Measurements from ENCODE around the gene MOB3B. TPM values are rescaled to one million over a fixed set of nuclear protein-coding genes. Genes with fewer than 3 reads are reported as not detected.

The MOB3B gene
- total RNA-seq, 4 donors from 2014 or later: 9.8 to 17.6 (median 14.6) TPM

DNA sequence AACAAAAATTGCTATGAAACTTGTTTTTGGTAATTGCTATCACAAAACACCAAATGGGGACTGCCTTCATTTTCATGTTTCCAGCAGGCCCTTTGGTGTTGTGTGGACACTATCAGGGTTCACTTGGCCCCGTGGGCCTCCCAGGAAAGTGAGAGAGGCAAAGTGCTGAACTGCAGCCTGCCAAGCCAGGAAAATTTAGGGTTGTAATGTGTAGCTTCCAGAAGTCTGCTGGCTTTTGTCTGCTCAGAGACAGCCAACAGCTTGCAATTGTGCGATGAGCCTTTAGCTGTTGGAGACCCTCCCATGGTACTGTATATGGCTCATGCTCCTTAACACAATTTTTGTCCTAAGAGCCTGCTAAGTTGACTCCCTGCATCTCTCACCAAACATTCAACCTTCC lies 127.0 kb downstream of the MOB3B start:
- Histone ChIP-seq H3K9me3 (no peaks in the 10 kb centered on the region), H3K36me3 (no peaks in the 10 kb centered on the region), H3K27ac (no peak overlapping the region), H3K4me3 (replicated peaks in 1 of 3) (no peak overlapping the region), H3K27me3 (no peaks in the 10 kb centered on the region), H3K4me1 (peaks cover 0 to 6% of the 10 kb centered on the region in 2 donors)
- DNase-seq: no peak
- 75 to 76% methylated on average over 2 of the region's 2 CpGs for WGBS, 2 donors
- intact Hi-C loops (cut with DNase I): no loop called here
- no peak for TF ChIP-seq POLR2A (IDR thresholded peaks at IDR 0.05)
- TF ChIP-seq, protein P1, sequence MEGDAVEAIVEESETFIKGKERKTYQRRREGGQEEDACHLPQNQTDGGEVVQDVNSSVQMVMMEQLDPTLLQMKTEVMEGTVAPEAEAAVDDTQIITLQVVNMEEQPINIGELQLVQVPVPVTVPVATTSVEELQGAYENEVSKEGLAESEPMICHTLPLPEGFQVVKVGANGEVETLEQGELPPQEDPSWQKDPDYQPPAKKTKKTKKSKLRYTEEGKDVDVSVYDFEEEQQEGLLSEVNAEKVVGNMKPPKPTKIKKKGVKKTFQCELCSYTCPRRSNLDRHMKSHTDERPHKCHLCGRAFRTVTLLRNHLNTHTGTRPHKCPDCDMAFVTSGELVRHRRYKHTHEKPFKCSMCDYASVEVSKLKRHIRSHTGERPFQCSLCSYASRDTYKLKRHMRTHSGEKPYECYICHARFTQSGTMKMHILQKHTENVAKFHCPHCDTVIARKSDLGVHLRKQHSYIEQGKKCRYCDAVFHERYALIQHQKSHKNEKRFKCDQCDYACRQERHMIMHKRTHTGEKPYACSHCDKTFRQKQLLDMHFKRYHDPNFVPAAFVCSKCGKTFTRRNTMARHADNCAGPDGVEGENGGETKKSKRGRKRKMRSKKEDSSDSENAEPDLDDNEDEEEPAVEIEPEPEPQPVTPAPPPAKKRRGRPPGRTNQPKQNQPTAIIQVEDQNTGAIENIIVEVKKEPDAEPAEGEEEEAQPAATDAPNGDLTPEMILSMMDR (IDR thresholded peaks at IDR 0.05): no peak

DNA sequence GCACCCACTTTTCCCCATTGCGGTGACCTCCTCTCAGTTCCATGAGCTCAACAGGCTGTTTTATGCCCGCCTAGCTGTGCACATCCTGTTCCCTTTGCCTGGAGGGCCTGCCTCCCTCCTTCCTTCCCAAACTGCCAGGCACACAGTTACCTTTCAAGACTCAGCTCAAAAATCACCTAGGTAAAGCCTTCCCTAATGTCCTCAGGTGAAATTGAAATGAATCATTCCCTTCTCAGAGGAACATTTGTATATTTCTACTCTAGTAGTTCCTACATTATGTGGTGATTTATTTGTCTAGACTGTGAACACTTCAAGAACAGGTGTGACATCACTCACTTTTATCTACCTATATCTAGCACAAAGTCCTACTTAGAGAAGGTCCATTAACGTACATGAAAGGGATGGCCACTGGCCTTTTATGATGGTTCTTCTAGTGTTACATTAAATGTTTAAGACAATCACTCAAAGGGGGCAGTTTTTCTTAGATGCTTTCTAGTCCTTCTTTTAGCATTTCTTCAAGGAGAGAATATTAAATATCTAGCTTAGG lies 129.2 kb downstream of the MOB3B start:
- no peaks in the 10 kb centered on the region for H3K36me3 ChIP-seq
- H3K4me3 ChIP-seq (replicated peaks in 1 of 3): no peak overlapping the region
- H3K27ac ChIP-seq: no peak overlapping the region
- H3K27me3 ChIP-seq: no peaks in the 10 kb centered on the region
- 92 to 94% methylated on average over 3 of the region's 3 CpGs for WGBS, 2 donors
- TF ChIP-seq POLR2A (IDR thresholded peaks at IDR 0.05): no peak
- TF ChIP-seq, protein P1 (IDR thresholded peaks at IDR 0.05): no peak
- DNase-seq: no peak
- no peaks in the 10 kb centered on the region for H3K9me3 ChIP-seq
- H3K4me1 ChIP-seq: peaks cover 4 to 7% of the 10 kb centered on the region in 2 donors
- intact Hi-C loops (cut with DNase I): no loop called here

- WGBS, 2 donors: 93 to 96% methylated on average over 3 of the region's 3 CpGs
- Histone ChIP-seq H3K4me3 (replicated peaks in 1 of 3) (no peak overlapping the region), H3K27ac (no peak overlapping the region), H3K4me1 (peaks cover 16 to 19% of the 10 kb centered on the region in 2 donors), H3K36me3 (no peaks in the 10 kb centered on the region), H3K27me3 (no peaks in the 10 kb centered on the region), H3K9me3 (no peaks in the 10 kb centered on the region)
- TF ChIP-seq, protein P1 (IDR thresholded peaks at IDR 0.05): no peak
- no peak for TF ChIP-seq POLR2A (IDR thresholded peaks at IDR 0.05)
- DNase-seq: no peak
- intact Hi-C loops (cut with DNase I): no loop called here
Measured at GRCh38 chr9:27398982-27399653, 130.5 kb downstream of the MOB3B start.

DNA sequence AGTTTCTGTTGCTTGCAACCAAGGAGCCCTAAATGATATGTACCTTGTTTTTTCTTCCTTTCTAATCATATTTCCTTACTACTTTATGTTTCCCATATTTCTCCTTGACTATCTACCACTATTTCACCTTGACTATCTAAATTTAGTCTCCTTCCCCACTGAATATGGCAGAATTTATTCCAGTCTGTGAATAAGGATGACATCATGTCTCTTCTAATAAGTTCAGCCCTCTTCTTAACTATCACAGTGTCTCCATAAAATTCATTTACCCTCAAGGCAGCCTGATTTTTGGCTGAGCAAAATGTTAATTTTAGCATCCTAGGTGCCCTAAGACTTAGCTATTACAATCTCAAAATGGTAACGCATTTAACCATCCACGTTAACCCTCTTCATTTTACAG lies 133.1 kb downstream of the MOB3B start:
- no peaks in the 10 kb centered on the region for H3K27me3 ChIP-seq
- intact Hi-C loops (cut with DNase I): no loop called here

GRCh38 chr9:27395484-27395921 lies 134.1 kb downstream of the MOB3B start:
- no peak overlapping the region for H3K27ac ChIP-seq
- WGBS, 2 donors: 52 to 70% methylated on average over 4 of the region's 4 CpGs
- TF ChIP-seq, protein P1 (IDR thresholded peaks at IDR 0.05): no peak
- no peak for TF ChIP-seq POLR2A (IDR thresholded peaks at IDR 0.05)

More for the DNA sequence above, 133.1 kb downstream of the MOB3B start:
- Histone ChIP-seq H3K4me1 (peaks cover 31 to 32% of the 10 kb centered on the region in 2 donors), H3K9me3 (no peaks in the 10 kb centered on the region), H3K27ac (no peak overlapping the region), H3K4me3 (replicated peaks in 1 of 3) (no peak overlapping the region), H3K36me3 (no peaks in the 10 kb centered on the region)
- no peak for DNase-seq
- 96 to 98% methylated on average over 2 of the region's 2 CpGs for WGBS, 2 donors
- TF ChIP-seq, protein P1 (IDR thresholded peaks at IDR 0.05): no peak
- no peak for TF ChIP-seq POLR2A (IDR thresholded peaks at IDR 0.05)

More at GRCh38 chr9:27395484-27395921, 134.1 kb downstream of the MOB3B start:
- Histone ChIP-seq H3K4me3 (replicated peaks in 1 of 3) (no peak overlapping the region), H3K4me1 (peaks cover 31 to 37% of the 10 kb centered on the region in 2 donors), H3K9me3 (no peaks in the 10 kb centered on the region), H3K36me3 (no peaks in the 10 kb centered on the region), H3K27me3 (no peaks in the 10 kb centered on the region)
- intact Hi-C loops (cut with DNase I): no loop called here
- DNase-seq: no peak
